Measurements from ENCODE around the gene CTNND2.

CTNND2 gene

GRCh38 chr5:11443831-11444230, 460.4 kb downstream of the CTNND2 start:
- ChIA-PET POLR2A (no interaction called here), CTCF (no interaction called here)
- DNase-seq (ENCODE audit: extremely low spot score): no peak
- no peak for TF ChIP-seq SUZ12 (IDR thresholded peaks at IDR 0.05)

- ChIA-PET CTCF (no interaction called here), POLR2A (no interaction called here)
- no peak for DNase-seq (ENCODE audit: extremely low spot score)
- no peak for TF ChIP-seq SUZ12 (IDR thresholded peaks at IDR 0.05)
- no peak for TF ChIP-seq NFRKB (IDR thresholded peaks at IDR 0.05)
- no peak for TF ChIP-seq TARDBP (IDR thresholded peaks at IDR 0.05)
- TF ChIP-seq FOXK2 (IDR thresholded peaks at IDR 0.05): no peak
- no peak for TF ChIP-seq L3MBTL2 (conservative IDR thresholded peaks at IDR 0.05)
- TF ChIP-seq FOXA1 (IDR thresholded peaks at IDR 0.05): no peak
- TF ChIP-seq PKNOX1 (IDR thresholded peaks at IDR 0.05): no peak
- TF ChIP-seq ARNT (IDR thresholded peaks at IDR 0.05): no peak
- TF ChIP-seq FOXM1 (IDR thresholded peaks at IDR 0.05; ENCODE audit: borderline replicate concordance): no peak
- TF ChIP-seq HDGF (IDR thresholded peaks at IDR 0.05; ENCODE audit: borderline replicate concordance): no peak
Measured at GRCh38 chr5:11432116-11432515, 472.1 kb downstream of the CTNND2 start.

- no peak for TF ChIP-seq BHLHE40 (IDR thresholded peaks at IDR 0.05; ENCODE audit: borderline replicate concordance)
- no peak for TF ChIP-seq L3MBTL2 (conservative IDR thresholded peaks at IDR 0.05)
- TF ChIP-seq ELF4 (IDR thresholded peaks at IDR 0.05): no peak
- no peak for TF ChIP-seq CTBP1 (IDR thresholded peaks at IDR 0.05; ENCODE audit: borderline replicate concordance)
- TF ChIP-seq PKNOX1 (IDR thresholded peaks at IDR 0.05): no peak
- TF ChIP-seq FOXK2 (IDR thresholded peaks at IDR 0.05): no peak
- no peak for TF ChIP-seq FOXA1 (IDR thresholded peaks at IDR 0.05)
- TF ChIP-seq HDGF (IDR thresholded peaks at IDR 0.05; ENCODE audit: borderline replicate concordance): no peak
- no peak for TF ChIP-seq ZNF384 (IDR thresholded peaks at IDR 0.05)
- ChIA-PET POLR2A (no interaction called here), CTCF (interaction anchor here (0.6 kb wide), 1 partner anchor 107 kb away, joined by 4 read pairs; no protein-coding TSS in a partner anchor)
- DNase-seq (ENCODE audit: extremely low spot score): no peak
Measured at GRCh38 chr5:11429254-11429653, 475.0 kb downstream of the CTNND2 start.

- POLR2A ChIA-PET: no interaction called here
- CTCF ChIA-PET: no interaction called here
- TF ChIP-seq ZNF384 (IDR thresholded peaks at IDR 0.05): no peak
- TF ChIP-seq FOXA1 (IDR thresholded peaks at IDR 0.05): no peak
- TF ChIP-seq CTBP1 (IDR thresholded peaks at IDR 0.05; ENCODE audit: borderline replicate concordance): no peak
- no peak for TF ChIP-seq NFRKB (IDR thresholded peaks at IDR 0.05)
- no peak for TF ChIP-seq SUZ12 (IDR thresholded peaks at IDR 0.05)
- no peak for TF ChIP-seq L3MBTL2 (conservative IDR thresholded peaks at IDR 0.05)
- TF ChIP-seq ARNT (IDR thresholded peaks at IDR 0.05): no peak
- no peak for TF ChIP-seq PKNOX1 (IDR thresholded peaks at IDR 0.05)
- TF ChIP-seq HDGF (IDR thresholded peaks at IDR 0.05; ENCODE audit: borderline replicate concordance): no peak
- TF ChIP-seq BHLHE40 (IDR thresholded peaks at IDR 0.05; ENCODE audit: borderline replicate concordance): no peak
- no peak for TF ChIP-seq FOXM1 (IDR thresholded peaks at IDR 0.05; ENCODE audit: borderline replicate concordance)
- no peak for TF ChIP-seq SP1 (IDR thresholded peaks at IDR 0.05)
- no peak for TF ChIP-seq LEF1 (IDR thresholded peaks at IDR 0.05; ENCODE audit: borderline replicate concordance)
- no peak for TF ChIP-seq ELF4 (IDR thresholded peaks at IDR 0.05)
- no peak for TF ChIP-seq FOXK2 (IDR thresholded peaks at IDR 0.05)
- no peak for TF ChIP-seq TARDBP (IDR thresholded peaks at IDR 0.05)
- DNase-seq (ENCODE audit: extremely low spot score): no peak
Measured at GRCh38 chr5:11427569-11427968, 476.7 kb downstream of the CTNND2 start.

GRCh38 chr5:11426442-11426841, 477.8 kb downstream of the CTNND2 start:
- POLR2A ChIA-PET: no interaction called here
- TF ChIP-seq FOXK2 (IDR thresholded peaks at IDR 0.05): no peak
- DNase-seq (ENCODE audit: extremely low spot score): no peak
- CTCF ChIA-PET: no interaction called here

GRCh38 chr5:11422342-11422741, 481.9 kb downstream of the CTNND2 start:
- ChIA-PET POLR2A (no interaction called here), CTCF (no interaction called here)
- DNase-seq (ENCODE audit: extremely low spot score): no peak

GRCh38 chr5:11420969-11421368, 483.3 kb downstream of the CTNND2 start:
- TF ChIP-seq ELF4 (IDR thresholded peaks at IDR 0.05): no peak
- no peak for TF ChIP-seq FOXA1 (IDR thresholded peaks at IDR 0.05)
- TF ChIP-seq CTBP1 (IDR thresholded peaks at IDR 0.05; ENCODE audit: borderline replicate concordance): no peak
- TF ChIP-seq L3MBTL2 (conservative IDR thresholded peaks at IDR 0.05): no peak
- no peak for TF ChIP-seq FOXK2 (IDR thresholded peaks at IDR 0.05)
- no peak for TF ChIP-seq PKNOX1 (IDR thresholded peaks at IDR 0.05)
- no peak for TF ChIP-seq SP1 (IDR thresholded peaks at IDR 0.05)
- TF ChIP-seq LEF1 (IDR thresholded peaks at IDR 0.05; ENCODE audit: borderline replicate concordance): no peak
- TF ChIP-seq SUZ12 (IDR thresholded peaks at IDR 0.05): no peak
- CTCF ChIA-PET: interaction anchor here (0.5 kb wide), 1 partner anchor 15 kb away, joined by 3 read pairs; no protein-coding TSS in a partner anchor
- POLR2A ChIA-PET: no interaction called here
- DNase-seq (ENCODE audit: extremely low spot score): no peak

More at GRCh38 chr5:11422342-11422741, 481.9 kb downstream of the CTNND2 start:
- TF ChIP-seq NFRKB (IDR thresholded peaks at IDR 0.05) (no peak), FOXM1 (IDR thresholded peaks at IDR 0.05; ENCODE audit: borderline replicate concordance) (no peak), SP1 (IDR thresholded peaks at IDR 0.05) (no peak), FOXA1 (IDR thresholded peaks at IDR 0.05) (no peak), ELF4 (IDR thresholded peaks at IDR 0.05) (no peak), CTBP1 (IDR thresholded peaks at IDR 0.05; ENCODE audit: borderline replicate concordance) (no peak), SUZ12 (IDR thresholded peaks at IDR 0.05) (no peak)

All from HEK293T (cell line).